ENCODE results near the gene SHH. TPM values are rescaled to one million over a fixed set of nuclear protein-coding genes. Genes with fewer than 3 reads are reported as not detected.
A peak's percentile ranks its signal among the peaks of the same experiment; 100 is the strongest.
"Not testable (repeated sequence)": the region's sequence is repeated elsewhere in the genome, so short reads cannot be mapped to it uniquely, and the experiment has no call there.

SHH gene
- total and polyA plus RNA-seq, 2 donors: 8.6 to 13.8 TPM

DNA sequence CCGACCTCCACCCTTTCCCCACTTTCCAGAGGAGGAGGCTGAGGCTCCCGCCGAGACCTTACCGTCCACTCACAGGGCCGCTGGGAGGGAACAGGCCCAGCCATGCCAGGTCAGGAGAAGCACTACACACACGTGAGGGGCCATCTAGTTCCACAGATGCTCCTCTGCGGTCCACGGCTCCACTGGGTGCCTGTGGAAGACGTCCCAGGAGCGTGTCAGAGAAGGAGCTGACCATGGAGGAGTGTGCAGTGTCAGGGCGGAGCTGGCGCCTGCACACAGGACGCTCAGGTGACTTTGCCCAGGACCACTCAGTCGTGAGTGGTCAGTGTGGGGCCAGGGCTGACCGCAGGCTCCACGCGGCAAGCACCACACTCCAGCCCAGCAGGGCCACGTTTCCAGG is 8.0 kb upstream of the SHH start:
- 89% methylated on average over 18 of the region's 18 CpGs for WGBS
- Histone ChIP-seq H3K4me3 (ENCODE audit: low read depth, low read length) (no peak overlapping the region), H3K27ac (ENCODE audit: low read depth) (no peak overlapping the region), H3K4me1 (ENCODE audit: insufficient read depth) (no peaks in the 10 kb centered on the region), H3K36me3 (ENCODE audit: insufficient read depth) (no peaks in the 10 kb centered on the region)
- DNase-seq (ENCODE audit: extremely low spot score): no peak

DNA sequence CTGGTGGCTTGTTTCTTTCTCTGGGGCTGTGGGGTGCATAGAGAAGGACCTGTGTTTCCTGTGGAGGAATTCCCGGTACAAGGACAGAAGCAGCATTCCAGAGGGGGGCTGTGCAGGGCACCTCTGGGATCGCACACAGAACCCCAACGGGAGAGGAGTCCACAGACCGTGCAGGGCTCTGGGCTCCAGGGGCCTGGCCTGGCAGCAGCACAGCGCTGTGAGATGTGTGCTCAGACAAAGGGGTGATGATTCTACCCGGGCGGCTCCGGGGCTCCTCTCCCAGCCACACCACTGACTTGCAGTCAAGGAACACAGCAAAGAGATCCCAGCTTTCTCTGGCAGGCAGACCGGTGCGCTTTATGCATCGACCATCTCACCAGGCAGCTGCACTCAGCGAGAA is 6.9 kb upstream of the SHH start:
- Histone ChIP-seq H3K27ac (ENCODE audit: low read depth) (no peak overlapping the region), H3K4me1 (ENCODE audit: insufficient read depth) (no peaks in the 10 kb centered on the region), H3K4me3 (ENCODE audit: low read depth, low read length) (no peak overlapping the region), H3K36me3 (ENCODE audit: insufficient read depth) (no peaks in the 10 kb centered on the region)
- WGBS: 78% methylated on average over 12 of the region's 12 CpGs
- no peak for DNase-seq (ENCODE audit: extremely low spot score)

GRCh38 chr7:155818820-155819168 is 6.5 kb upstream of the SHH start:
- Histone ChIP-seq H3K4me3 (ENCODE audit: low read depth, low read length) (no peak overlapping the region), H3K27ac (ENCODE audit: low read depth) (no peak overlapping the region), H3K36me3 (ENCODE audit: insufficient read depth) (no peaks in the 10 kb centered on the region), H3K4me1 (ENCODE audit: insufficient read depth) (no peaks in the 10 kb centered on the region)
- DNase-seq (ENCODE audit: extremely low spot score): no peak
- WGBS: 80% methylated on average over 6 of the region's 6 CpGs

- DNase-seq (ENCODE audit: extremely low spot score): no peak
- Histone ChIP-seq H3K4me3 (ENCODE audit: low read depth, low read length) (no peak overlapping the region), H3K36me3 (ENCODE audit: insufficient read depth) (no peaks in the 10 kb centered on the region), H3K4me1 (ENCODE audit: insufficient read depth) (no peaks in the 10 kb centered on the region), H3K27ac (ENCODE audit: low read depth) (no peak overlapping the region)
- WGBS: 66% methylated on average over 21 of the region's 21 CpGs
Observed at GRCh38 chr7:155818154-155818819, 6.0 kb upstream of the SHH start.

DNA sequence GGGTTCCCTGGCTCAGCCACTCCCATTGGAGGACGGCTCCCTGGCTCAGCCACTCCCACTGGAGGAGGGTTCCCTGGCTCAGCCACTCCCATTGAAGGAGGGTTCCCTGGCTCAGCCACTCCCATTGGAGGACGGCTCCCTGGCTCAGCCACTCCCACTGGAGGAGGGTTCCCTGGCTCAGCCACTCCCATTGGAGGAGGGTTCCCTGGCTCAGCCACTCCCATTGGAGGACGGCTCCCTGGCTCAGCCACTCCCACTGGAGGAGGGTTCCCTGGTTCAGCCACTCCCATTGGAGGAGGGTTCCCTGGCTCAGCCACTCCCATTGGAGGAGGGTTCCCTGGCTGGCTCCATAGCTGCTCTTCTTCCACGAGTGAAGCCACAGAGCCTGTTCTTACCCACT is 5.3 kb upstream of the SHH start:
- 63% methylated on average over 3 of the region's 4 CpGs for WGBS
- not testable (repeated sequence) for H3K27ac ChIP-seq (ENCODE audit: low read depth)

DNA sequence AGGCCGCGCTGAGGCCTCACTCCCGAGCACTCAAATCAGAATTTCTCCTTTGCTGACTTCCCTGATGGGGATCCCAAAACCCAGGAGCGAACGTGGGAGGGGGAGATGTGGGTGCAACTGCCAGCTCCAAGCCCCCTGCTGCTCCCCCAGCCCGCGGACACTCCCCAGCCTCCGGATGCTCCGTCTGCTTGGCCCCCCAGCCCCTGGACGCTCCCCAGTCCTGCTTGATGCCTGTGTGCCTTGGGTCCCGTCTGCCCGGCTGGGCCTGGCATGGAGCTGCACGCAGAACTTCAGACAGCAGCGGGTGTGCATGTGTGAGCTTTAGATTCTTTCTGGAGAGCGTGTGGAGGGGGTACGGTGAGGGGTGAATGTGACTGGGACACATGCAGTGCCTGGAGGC is 4.7 kb upstream of the SHH start:
- Histone ChIP-seq H3K27ac (ENCODE audit: low read depth) (no peak overlapping the region), H3K4me1 (ENCODE audit: insufficient read depth) (no peaks in the 10 kb centered on the region), H3K36me3 (ENCODE audit: insufficient read depth) (no peaks in the 10 kb centered on the region), H3K4me3 (ENCODE audit: low read depth, low read length) (no peak overlapping the region)
- WGBS: 89% methylated on average over 16 of the region's 16 CpGs
- DNase-seq (ENCODE audit: extremely low spot score): no peak

More for the DNA sequence above, 5.3 kb upstream of the SHH start:
- not testable (repeated sequence) for H3K36me3 ChIP-seq (ENCODE audit: insufficient read depth); H3K4me3 ChIP-seq (ENCODE audit: low read depth, low read length); DNase-seq (ENCODE audit: extremely low spot score); H3K4me1 ChIP-seq (ENCODE audit: insufficient read depth)

DNA sequence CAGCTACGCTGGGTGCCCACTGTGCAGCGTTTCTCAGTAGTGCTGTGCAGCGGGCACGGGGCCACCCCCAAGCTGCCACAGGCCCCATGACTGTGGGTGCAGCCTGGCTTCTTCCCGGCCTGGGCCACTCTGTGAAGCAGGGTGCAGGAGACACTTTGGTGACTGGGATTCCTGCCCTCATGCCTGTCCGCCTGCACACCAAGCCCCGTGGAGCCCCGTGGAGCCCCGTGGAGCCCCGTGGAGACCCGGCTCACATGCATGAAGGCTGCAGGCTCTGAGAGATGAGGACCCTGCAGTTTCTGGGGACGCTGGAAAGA is 3.9 kb upstream of the SHH start:
- WGBS: 88% methylated on average over 12 of the region's 12 CpGs
- no peak overlapping the region for H3K27ac ChIP-seq (ENCODE audit: low read depth)
- no peaks in the 10 kb centered on the region for H3K4me1 ChIP-seq (ENCODE audit: insufficient read depth)
- no peaks in the 10 kb centered on the region for H3K36me3 ChIP-seq (ENCODE audit: insufficient read depth)
- H3K4me3 ChIP-seq (ENCODE audit: low read depth, low read length): no peak overlapping the region
- no peak for DNase-seq (ENCODE audit: extremely low spot score)

DNA sequence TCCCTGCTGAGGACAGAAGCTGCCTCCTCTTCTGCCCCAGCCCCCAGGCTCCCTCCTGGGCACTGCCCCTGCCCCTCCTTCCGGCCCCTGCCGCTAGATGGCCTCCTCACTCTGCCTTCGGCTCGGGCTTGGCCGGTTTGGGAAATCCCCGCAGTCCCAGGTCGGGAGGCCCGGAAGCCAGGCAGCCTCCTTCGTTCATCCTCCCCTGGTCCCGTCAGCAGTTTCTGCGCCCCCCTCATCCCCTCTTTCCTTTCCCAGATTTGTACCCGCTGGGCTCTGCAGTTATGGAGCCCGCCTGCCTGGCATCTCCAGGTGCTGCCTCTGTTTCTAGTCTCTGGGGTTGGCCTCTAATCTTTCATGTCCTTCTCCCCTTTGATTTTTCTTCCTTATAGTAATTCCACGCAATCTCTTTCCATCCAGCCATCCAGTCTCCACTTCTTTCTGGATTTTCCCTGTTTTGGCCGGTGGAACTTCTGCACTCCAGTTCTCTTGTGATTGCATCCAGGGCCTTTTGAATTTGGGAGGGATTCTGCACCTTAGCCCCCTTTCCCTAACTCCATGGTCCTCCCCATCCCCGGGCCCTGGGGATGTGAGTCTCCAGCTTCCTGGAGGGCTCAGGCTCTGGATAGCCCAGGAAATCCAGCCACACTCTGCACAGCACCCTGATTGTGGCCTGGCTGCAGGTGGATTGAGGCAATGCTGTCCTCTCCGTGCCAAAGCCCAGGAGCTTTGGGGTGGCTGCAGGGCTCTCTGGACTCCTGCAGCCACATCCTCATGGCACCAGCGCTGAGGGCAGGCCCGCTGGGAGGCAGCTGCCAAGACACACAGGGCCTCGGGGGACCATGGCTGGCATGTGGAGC is 3.3 kb upstream of the SHH start:
- Histone ChIP-seq H3K4me1 (ENCODE audit: insufficient read depth) (no peaks in the 10 kb centered on the region), H3K27ac (ENCODE audit: low read depth) (no peak overlapping the region), H3K4me3 (ENCODE audit: low read depth, low read length) (no peak overlapping the region), H3K36me3 (ENCODE audit: insufficient read depth) (no peaks in the 10 kb centered on the region)
- 30% methylated on average over 20 of the region's 20 CpGs for WGBS
- DNase-seq (ENCODE audit: extremely low spot score): no peak

- WGBS: 10% methylated on average over 22 of the region's 22 CpGs
- no peak for DNase-seq (ENCODE audit: extremely low spot score)
- Histone ChIP-seq H3K27ac (ENCODE audit: low read depth) (no peak overlapping the region), H3K4me1 (ENCODE audit: insufficient read depth) (no peaks in the 10 kb centered on the region), H3K4me3 (ENCODE audit: low read depth, low read length) (no peak overlapping the region), H3K36me3 (ENCODE audit: insufficient read depth) (no peaks in the 10 kb centered on the region)
Observed at GRCh38 chr7:155814316-155815276, 2.3 kb upstream of the SHH start.

DNA sequence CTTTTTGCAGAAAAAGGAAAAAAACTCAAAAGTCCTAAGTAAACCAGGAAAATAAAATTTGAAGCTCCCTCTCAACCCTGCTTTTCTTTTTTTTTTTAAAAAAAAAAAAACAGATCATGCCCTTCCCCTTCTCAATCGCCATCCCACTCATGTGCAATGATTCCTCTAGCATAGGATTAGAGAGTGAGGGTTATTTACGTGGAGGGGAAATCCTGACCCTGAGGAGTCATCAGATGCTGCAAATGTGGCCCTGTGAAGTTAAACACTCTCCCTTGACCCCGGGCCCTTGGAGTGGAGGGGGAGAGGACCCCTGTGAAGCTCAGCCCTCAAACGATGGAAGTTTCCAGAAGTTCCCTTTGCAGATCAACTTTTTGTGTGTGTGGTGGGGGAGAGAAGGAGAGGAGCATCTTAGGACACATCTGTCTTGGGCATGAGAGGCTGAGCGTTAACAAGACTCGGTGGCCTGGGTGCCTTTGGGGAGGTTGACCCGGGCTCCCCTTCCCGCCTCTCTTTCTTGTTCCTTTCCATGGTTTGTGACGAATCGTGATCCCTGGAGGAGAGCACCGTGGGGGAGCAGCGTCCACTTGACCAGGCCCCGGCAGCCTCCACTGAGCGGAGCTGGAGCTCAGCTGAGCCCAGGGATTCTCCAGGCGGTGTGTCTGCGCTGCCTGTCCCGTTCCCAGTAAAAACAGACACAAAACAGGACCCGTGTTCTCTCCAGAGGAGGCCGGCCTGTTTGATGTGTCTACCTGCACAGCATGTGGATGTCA is 1.5 kb upstream of the SHH start:
- no peaks in the 10 kb centered on the region for H3K36me3 ChIP-seq (ENCODE audit: insufficient read depth)
- 10% methylated on average over 19 of the region's 19 CpGs for WGBS
- no peak for DNase-seq (ENCODE audit: extremely low spot score)
- H3K4me1 ChIP-seq (ENCODE audit: insufficient read depth): no peaks in the 10 kb centered on the region
- H3K27ac ChIP-seq (ENCODE audit: low read depth): no peak overlapping the region
- no peak overlapping the region for H3K4me3 ChIP-seq (ENCODE audit: low read depth, low read length)

DNA sequence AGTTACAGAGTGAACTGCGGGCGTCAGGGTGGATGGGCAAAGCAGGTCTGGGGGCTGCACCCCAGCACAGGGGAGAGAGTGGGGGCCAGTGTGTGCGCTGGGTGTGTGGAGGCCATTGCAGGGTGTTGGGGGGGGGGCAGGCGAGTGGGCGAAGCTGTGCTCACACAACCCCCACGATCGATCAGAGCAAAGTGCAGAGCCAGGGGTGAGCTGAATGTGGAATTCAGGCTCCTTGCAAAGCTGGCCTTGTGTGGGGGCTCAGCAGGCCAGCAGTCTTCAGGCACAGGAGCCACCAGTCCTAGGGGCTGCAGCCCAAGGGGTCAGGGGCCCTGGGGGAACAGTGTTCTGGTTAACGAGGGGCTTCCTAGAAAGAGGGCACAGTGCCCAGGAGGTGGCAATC is 862 bp upstream of the SHH start:
- Histone ChIP-seq H3K27ac (ENCODE audit: low read depth) (no peak overlapping the region), H3K4me3 (ENCODE audit: low read depth, low read length) (no peak overlapping the region), H3K36me3 (ENCODE audit: insufficient read depth) (no peaks in the 10 kb centered on the region), H3K4me1 (ENCODE audit: insufficient read depth) (no peaks in the 10 kb centered on the region)
- whole genome bisulfite sequencing: 5% methylated on average over 8 of the region's 8 CpGs
- no peak for DNase-seq (ENCODE audit: extremely low spot score)

DNA sequence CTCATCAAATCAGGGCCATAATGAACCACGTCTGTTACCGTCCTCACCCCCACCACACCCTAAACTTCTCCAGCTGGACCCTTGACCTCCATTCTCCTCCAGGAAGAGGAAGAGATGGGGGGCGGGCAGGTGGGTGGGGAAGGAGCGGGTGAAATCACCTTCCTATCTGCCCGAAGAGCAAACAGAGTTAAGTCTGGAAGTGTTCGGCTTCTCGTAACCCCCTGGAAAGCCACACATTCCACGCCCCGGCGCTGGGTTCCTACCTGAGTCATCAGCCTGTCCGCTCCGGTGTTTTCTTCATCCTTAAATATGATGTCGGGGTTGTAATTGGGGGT is 736 bp downstream of the SHH start:
- no peaks in the 10 kb centered on the region for H3K4me1 ChIP-seq (ENCODE audit: insufficient read depth)
- no peaks in the 10 kb centered on the region for H3K36me3 ChIP-seq (ENCODE audit: insufficient read depth)

More for the DNA sequence above, 736 bp downstream of the SHH start:
- peak overlapping the region; percentile 45 for H3K4me3 ChIP-seq (ENCODE audit: low read depth, low read length)
- WGBS: 2% methylated on average over 13 of the region's 13 CpGs
- DNase-seq (ENCODE audit: extremely low spot score): no peak
- peak overlapping the region; percentile 64 for H3K27ac ChIP-seq (ENCODE audit: low read depth)
